CD4-positive, alpha-beta T cell treated with Interleukin-4 for 4 hours (primary cell): ENCODE data around the gene OSBPL2.

Experiments
- DNase-seq: peaks from one replicate; pipeline ENCODE4 v3.0.0-alpha.2; 2020

Gene OSBPL2

DNA sequence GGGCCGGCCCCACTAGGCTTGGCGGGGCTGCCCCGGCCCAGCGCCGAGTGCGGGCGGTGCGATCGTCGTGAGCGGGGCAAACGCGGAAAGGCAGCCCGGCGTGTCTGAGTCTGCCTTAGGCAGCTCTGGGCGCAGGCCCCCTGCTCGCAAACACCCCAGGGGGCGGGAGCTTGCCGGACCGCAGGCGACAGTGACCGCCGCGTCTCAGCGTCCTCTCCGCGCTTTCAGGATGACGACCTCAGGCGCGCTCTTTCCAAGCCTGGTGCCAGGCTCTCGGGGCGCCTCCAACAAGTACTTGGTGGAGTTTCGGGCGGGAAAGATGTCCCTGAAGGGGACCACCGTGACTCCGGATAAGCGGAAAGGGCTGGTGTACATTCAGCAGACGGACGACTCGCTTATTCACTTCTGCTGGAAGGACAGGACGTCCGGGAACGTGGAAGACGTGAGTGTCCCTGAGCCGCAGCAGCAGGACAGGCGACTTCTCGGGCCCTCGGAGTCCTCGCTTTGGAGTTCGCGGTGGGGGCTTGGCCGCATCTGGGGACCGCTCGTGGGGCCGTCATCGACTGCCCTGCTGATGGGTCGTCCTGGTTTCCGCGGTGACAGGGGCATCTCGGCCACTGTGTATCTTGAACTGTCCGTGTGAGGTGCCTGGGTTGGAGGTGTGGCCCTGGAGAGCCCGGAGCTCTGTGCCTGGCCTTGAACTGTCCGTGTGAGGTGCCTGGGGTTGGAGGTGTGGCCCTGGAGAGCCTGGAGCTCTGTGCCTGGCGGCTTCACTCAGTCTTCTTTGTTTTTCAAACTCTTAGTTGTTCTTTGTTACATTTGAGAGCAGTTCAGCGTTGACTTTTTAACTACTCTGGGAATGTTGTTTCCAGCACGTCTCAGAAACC lies 65.3 kb downstream of the OSBPL2 start:
- DNase-seq: no peak

DNA sequence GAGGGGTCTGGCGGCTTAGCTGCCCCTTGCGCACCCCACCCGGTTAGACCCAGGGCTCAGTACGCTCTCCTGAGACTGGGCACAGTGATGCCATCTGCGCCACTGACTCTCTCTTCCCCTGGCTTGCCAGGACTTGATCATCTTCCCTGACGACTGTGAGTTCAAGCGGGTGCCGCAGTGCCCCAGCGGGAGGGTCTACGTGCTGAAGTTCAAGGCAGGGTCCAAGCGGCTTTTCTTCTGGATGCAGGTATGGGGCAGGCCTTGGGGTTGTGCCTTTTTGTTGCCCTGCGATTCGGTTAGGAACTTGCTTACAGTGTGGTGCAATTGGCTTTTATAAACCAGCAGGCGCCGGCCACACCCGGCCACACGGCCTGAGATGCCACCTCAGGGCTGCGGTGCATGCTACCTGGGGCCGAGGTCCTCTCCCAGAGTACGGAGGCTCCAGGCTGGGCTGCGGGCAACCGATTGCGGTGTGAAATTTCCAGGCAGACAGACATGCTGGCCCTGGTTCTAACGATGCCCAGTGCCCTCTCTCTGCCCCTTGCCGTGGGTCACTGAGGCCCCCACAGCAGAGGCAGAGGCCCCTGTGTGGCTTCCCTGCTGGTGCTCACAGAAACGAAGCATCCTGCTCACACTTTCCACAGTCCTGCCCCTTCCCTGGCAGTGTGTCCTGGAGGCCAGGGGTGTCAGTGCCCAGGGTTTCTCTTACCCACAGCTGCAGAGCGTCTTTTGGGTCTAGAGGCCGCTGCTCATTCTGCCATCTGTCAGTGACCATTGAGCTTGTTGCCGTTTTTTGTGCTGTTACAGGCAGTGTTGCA lies 66.2 kb downstream of the OSBPL2 start:
- no peak for DNase-seq

DNA sequence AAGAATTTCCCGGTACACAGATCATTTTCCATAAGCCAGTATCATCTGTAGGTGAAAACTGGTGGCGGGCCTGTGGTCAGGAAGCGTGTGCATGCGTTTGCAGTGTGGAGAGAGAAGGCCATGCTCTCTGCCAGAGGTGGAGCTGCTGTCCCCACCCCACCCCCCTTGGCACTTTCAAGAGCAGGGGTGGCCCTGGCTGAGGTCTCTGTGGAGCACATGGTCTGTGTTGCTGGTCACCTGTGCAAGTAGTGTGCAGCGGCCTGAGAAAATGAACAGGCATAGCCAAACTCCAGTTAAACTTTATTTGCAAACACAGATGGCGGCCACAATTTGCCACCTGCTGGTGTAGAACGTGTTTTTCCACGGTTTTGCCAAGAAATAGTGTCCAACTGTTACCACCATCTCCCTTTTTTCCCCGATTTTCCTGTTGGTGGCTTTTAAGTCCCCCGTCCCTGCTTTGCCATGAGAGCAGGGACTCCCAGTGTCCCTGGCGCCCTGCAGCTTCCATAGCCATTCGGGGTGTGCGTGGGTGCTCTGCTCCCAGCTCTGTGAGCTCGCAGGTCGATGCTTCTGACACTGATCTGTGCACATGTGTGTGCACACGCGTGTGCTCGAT lies 66.9 kb downstream of the OSBPL2 start:
- DNase-seq: no peak

DNA sequence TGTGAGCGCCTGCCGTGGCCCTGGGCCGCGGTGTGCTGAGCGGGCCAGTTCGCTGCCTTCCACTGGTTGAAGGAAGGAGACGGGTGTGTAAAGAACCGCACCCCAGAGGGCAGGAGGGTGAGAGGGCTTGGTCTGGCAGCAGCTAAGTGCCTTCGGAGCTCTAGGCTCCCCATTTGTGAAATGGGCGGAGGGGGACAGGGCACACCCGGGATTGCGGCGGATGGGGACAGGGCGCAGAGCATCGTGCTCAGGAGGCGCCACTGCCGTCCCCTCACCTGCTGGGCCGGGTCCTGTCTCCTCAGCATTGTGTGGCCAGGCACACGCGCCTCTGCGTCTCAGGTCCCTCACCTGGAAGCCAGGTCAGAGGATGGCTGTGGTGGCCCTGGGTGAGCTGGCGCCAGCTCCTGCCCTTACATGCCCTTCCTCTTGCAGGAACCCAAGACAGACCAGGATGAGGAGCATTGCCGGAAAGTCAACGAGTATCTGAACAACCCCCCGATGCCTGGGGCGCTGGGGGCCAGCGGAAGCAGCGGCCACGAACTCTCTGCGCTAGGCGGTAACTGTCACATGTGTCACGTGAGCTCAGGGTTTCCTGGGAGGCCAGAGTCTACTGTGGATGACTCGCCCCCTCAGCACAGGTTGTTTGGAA lies 67.6 kb downstream of the OSBPL2 start:
- no peak for DNase-seq

DNA sequence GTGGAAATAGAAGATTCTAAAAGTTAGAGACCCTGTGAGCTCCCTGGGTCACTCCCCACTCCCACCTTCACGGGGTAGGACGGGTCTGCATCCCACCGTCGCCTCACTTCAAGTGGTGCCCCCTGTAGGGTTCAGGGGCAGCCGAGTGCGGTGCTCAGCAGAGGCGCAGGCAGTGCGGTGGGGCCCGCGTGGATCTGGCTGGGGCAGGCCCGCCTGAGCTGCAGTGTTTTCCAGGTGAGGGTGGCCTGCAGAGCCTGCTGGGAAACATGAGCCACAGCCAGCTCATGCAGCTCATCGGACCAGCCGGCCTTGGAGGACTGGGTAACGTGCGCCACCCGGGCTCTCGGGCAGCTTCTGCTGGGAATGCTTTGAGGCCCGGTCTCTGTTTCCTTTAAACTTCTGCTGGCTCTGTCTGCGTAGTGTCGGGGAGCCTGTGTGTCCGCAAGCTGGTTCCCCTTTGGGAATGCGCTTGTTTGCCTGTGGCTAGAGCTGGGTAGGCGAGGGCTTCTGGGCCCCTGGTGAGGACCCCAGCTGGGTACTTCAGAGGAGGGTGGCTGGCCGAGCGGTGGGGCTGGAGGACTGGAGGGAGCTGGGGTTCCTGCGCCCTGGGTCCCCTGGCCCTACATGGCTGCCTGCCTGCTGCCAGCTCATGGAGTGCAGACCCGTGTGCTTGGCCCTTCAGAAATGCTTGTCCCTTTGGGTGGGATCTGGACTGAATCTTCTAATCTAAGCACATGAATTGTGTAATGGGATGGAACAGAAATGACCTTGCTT lies 68.3 kb downstream of the OSBPL2 start:
- DNase-seq: no peak

- no peak for DNase-seq
Measured at GRCh38 chr20:62307226-62308101, 69.1 kb downstream of the OSBPL2 start.

DNA sequence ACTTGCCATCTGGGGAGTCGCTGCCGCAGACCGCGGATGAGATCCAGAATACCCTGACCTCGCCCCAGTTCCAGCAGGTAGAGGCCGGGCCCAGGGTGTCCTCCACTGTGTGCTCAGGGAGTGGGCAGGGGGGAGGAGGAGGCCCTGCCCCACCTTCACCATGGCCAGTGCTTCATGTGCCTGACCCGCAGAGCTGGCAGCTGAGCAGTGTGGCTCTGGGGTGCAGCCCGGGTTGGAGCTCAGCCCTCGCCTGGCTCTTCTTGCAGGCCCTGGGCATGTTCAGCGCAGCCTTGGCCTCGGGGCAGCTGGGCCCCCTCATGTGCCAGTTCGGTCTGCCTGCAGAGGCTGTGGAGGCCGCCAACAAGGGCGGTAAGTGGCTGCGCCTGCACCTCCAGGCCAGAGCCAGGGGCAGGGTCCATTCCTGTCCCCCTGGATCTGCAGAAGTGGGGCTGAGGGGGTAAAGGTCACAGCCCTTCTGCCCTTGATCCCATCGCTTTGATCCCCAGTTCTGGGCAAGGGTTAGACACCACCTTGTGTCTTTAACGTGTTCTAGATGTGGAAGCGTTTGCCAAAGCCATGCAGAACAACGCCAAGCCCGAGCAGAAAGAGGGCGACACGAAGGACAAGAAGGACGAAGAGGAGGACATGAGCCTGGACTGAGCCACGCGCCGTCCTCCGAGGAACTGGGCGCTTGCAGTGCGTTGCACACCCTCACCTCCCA lies 69.9 kb downstream of the OSBPL2 start:
- DNase-seq: no peak

- no peak for DNase-seq
Measured at GRCh38 chr20:62309198-62309944, 71.0 kb downstream of the OSBPL2 start.

DNA sequence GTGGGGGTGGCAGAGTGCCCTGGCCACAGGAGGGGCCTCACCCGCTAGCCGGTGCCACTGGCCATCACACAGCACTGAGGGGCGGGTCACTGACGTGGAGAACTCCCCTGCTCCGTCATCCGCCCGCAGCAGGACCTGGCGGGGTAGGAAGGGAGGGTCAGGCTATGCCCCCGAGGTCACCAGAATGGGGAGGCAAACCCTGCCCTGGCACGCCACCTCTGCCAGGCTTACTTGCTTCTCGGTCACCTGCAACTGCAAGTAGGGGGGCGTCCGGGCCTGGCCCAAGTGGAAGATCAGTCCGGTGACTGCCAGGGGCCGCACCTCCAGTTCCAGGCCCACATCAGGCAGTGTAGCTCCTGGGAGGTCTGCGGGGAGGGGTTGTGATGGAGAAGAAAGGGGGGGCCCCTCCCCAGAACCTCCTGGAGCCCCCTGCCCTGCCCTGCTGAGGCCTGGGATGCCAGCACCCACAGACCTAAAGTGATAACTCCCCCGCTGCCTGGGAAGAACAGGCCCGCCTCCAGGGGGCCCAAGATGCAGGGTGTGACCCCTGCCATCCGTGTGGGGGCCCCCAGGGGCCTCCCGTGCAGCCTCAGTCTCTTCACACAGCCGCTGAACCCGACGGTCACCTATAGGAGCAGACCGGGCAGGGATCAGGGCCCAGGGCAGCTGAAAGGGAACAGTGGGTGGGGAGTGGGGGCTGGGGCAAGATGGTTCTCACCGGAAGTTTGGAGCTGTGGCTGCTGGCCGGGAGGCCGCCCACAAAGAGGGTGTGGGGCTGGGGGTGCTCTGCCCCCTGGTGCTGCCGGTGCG lies 71.8 kb downstream of the OSBPL2 start:
- no peak for DNase-seq

DNA sequence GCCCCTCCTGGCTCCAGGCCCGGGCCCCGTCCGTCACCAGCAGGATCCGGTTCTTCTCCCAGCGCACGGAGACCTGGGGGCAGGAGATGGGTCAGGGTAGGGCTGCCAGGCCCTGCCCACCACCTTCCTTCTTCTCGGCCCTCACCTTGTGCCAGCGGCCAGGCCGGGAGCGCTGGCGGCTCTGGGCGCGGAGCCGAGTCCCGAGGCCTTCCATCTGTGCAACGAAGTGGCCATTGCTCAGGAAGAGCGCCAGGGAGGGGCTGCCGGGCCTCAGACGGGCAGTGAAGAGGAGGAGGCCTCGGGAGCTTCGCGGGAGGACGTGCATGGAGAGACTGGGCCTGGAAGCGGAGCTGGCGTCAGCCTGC lies 72.4 kb downstream of the OSBPL2 start:
- DNase-seq: no peak

DNA sequence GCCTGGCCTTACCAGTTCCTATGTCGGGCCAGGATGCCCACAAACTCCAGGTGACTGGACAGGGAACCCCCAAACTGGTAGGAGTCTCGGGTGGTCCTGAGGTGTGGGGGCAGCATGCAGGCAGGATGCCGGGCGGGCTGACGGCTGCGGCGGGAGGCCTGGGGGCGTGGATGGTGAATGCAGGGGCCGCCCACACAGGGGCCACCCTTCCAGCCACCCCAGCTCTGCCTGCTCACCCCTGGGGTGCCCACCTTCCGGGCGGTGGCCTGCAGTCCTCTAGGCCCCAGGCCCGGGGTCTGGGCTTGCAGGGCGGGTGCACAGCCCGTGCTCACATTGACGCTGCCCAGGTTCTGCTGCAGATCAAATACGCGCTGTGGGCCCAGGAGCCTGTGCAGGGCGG lies 72.8 kb downstream of the OSBPL2 start:
- no peak for DNase-seq

DNA sequence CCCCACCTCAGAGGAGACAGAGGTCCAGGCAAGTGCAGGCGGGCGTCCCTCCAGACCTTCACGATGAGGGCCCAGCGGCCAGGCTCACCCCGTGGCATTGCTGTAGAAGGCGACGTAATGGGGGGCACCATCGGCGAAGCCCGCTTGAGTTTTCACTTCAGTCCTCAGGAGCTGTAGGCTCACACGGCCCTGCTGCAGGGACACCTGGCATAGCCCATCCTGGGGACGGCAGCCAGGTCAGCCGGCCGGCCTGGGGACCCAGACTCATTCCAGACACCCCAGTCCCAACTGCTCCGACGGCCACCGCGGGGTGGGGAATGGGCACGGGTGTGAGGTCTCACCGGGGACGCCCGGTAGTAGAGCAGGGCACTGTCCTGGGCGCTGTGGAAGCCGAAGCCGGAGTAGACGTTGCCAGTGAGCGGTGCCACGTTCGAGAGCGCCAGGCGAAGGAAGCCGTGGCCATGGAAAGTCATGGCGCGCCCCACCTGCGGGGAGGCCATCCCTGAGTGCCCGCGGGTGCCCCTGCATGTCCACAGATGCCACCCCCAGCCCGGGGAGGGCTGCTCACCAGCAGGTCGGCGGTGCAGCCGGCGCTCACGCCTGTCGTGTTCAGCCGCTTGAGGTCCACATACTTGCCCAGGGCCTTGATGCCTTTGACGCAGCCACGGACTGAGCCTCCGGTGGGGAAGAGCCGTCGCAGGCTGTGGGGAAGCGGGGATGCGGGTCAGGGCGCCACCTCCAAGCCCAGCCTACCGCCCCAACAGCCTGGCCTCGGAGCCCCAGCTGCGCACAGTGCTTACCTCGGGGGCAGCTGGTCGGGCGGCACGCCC lies 73.7 kb downstream of the OSBPL2 start:
- no peak for DNase-seq

GRCh38 chr20:62312662-62312977 lies 74.3 kb downstream of the OSBPL2 start:
- no peak for DNase-seq

- DNase-seq: no peak
Measured at GRCh38 chr20:62313021-62313420, 74.7 kb downstream of the OSBPL2 start.

DNA sequence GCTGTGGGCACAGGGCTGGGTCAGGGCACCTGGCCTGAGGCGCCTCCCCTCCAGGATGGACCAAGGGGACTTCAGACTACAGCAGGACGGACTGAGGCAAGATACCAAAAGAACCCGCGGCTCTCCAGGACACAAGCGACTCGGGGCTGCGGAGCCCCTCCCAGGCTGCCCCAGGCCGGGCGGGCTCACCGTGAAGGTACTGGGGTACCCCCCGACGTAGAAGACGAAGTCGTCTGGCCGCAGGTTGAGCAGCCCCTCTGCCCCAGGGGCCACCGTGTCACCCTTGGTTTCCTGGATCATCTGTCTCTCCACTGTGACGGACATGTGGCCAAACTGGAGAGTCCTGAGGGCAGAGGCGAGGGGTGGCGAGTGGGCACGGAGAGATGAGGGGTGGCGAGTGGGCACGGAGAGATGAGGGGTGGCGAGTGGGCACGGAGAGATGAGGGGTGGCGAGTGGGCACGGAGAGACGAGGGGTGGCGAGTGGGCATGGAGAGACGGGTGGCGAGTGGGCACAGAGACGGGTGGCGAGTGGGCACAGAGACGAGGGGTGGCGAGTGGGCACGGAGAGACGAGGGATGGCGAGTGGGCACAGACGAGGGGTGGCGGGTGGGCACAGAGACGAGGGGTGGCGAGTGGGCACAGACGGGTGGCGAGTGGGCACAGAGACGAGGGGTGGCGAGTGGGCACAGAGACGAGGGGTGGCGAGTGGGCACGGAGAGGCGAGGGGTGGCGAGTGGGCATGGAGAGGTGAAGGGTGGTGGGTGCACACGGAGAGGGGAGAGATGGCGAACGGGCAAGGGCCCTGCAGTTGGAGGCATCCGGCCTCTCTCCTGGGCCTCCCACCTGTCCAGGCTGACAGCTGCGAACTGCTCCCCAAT lies 75.4 kb downstream of the OSBPL2 start:
- no peak for DNase-seq

DNA sequence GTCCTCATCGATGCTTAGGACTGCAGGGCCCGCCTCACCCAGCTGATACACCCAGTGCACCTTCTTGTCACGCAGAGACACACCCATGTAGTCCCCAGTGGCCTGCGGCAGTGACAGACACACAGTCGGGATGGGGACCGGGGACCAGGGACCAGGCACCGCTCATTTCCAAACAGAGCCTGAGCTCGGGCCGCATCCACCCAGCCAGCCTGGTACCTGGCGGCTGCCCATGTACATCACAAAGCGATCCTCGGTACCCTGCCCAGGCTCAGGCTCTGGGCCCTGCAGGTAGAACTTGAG lies 76.0 kb downstream of the OSBPL2 start:
- no peak for DNase-seq

DNA sequence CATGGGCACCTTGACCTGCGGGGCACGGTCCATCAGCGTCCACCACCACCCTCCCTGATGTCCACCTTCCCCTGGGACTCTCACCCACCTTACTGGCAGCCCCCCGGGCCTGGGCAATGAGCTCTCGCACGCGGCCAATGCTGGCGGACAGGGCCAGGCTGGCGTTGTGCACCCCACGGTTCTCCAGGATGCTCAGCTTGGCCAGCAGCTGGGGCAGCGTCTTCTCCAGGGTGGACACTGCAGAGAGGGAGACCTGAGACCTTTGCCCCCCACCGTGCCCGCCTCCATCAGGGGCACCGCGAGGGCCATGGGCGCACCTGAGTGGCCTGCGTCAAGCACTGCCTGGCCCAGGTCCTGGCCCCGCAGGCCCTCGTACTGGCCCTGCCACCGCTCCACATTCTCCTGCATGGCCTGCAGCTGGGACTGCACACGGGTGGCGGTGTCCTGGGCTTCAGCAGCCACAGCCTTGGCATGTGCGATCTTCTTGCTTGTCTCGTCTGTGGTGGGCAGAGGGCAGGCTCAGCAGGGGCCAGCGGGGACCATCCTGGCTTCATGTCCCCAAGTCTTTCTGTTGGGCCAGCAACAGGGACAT lies 76.5 kb downstream of the OSBPL2 start:
- DNase-seq: no peak
